GM12801 (cell line): ENCODE results near the gene IL10.

Experiments
- TF ChIP-seq, protein P1 (sequence below): IDR thresholded peaks from one replicate; pipeline ENCODE4 v1.5.1; 2011; ENCODE audit warnings: control low read depth; ENCODE audit not compliant: insufficient read length; ENCODE audit errors: extremely low read depth

Gene IL10

DNA sequence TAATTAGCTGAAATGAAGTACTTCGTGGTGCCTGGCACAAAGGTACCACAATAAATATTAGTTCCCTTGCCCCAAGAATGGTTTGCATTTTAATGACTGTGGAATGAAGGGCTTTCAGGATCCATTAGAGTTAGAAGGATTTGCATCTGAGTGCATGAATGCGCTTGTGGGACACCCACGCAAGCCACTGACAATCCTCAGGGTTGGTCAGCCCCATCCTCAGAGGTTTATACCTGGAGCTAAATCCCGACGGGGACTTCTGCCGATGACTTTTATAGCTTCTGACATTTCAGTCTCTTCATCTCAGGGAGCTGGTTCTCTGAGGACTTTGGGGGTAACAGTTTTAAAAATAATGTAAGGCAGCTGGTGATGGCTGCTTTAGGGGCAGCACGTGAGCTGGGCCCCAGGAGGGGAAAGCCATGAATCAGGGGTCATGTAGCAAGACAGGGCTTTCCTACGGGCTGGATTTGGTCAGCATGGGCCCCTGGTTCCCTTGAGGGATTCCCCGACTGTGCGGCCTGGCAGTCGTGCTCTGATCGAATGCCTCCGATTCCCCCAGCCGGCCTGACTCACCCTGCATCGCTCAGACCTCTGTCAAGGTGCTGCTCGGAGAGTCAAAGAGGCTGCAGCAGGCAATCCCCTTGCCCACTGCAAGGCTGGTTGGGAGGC, 20.8 kb upstream of the IL10 start:
- TF ChIP-seq, protein P1, sequence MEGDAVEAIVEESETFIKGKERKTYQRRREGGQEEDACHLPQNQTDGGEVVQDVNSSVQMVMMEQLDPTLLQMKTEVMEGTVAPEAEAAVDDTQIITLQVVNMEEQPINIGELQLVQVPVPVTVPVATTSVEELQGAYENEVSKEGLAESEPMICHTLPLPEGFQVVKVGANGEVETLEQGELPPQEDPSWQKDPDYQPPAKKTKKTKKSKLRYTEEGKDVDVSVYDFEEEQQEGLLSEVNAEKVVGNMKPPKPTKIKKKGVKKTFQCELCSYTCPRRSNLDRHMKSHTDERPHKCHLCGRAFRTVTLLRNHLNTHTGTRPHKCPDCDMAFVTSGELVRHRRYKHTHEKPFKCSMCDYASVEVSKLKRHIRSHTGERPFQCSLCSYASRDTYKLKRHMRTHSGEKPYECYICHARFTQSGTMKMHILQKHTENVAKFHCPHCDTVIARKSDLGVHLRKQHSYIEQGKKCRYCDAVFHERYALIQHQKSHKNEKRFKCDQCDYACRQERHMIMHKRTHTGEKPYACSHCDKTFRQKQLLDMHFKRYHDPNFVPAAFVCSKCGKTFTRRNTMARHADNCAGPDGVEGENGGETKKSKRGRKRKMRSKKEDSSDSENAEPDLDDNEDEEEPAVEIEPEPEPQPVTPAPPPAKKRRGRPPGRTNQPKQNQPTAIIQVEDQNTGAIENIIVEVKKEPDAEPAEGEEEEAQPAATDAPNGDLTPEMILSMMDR, result no peak

DNA sequence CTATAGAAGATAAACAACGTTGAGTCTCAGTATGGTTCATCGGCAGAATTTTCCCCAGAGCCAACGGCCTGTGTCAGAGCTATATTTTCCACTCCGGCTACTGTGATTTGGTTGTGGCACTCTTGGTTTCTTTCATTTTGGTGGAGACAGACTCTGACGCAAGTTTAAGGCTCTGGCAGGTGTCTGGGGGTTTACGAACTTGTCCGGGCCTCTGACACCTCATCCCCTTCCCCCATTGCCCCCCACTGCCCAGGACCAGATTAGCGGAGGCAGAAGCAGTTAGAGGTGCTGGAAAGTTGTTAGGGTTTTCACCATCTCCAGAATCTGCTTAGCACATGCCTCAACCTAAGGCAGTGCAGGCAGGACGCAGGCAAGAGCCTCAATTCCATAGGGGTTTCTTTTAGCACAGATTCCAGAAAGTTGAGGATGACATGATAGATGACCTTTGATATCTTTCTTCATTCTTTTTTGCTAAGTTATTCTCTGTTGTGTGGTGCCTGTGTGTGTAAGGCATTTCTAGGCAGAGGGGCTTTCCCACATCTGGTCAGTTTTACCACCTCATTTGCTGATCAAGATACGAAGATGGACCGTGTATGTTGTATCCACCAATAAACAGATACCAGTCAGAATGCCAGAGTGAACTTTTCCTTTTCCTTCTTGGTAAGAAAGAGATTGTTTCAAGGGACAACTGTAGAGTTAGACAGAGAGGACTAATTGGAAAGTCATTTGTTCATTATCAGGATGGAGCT, 18.4 kb upstream of the IL10 start:
- TF ChIP-seq, protein P1, result no peak

DNA sequence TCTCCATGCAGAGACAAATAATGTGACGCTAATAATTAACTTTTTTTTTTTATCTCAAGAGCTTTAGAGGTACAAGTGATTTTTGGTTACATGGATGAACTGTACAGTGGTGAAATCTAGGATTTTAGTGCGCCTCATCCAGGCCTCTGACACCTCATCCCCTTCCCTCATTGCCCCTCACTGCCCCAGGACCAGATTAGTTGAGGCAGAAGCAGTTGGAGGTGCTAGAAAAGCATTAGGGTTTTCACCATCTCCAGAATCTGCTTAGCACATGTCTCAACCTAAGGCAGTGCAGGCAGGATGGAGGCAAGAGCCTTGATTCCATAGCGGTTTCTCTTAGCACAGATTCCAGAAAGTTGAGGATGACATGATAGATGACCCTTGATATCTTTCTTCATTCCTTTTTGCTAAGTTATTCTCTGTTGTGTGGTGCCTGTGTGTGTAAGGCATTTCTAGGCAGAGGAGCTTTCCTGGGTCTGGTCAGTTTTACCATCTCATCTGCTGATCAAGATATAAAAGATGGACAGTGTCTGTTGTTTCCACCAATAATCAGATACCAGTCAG, 16.3 kb upstream of the IL10 start:
- TF ChIP-seq, protein P1, result no peak

GRCh38 chr1:206787891-206788290, 15.6 kb upstream of the IL10 start:
- TF ChIP-seq, protein P1, result no peak

GRCh38 chr1:206786212-206786886, 14.1 kb upstream of the IL10 start:
- TF ChIP-seq, protein P1, result no peak

DNA sequence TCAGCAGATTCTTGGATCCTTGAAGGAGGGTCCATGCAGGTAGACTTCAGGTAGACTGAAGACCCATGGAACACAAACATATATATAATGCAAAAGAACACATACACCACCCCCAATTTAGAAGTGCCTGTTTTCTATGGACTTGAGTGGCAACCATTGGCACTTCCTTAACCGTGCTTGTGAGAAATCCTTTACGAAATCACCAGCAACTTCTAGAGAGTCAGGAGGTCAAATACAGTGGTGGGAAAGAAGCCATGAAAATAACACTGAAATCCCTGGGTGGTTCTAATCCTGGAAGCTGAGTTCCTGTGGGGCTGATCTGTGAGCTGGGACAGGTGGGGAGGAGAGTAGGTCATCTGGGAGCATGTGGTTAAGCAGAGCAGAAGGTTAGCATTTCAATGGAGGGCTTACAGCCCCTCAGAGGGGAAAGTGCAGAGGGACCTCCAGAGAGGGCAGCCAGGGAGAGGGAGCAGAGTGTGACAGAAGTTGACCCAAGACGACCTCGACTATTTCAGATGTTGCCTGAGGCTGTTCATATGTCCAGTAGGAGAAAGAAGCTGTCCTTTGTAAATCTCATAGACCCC, 13.0 kb upstream of the IL10 start:
- TF ChIP-seq, protein P1, result no peak

DNA sequence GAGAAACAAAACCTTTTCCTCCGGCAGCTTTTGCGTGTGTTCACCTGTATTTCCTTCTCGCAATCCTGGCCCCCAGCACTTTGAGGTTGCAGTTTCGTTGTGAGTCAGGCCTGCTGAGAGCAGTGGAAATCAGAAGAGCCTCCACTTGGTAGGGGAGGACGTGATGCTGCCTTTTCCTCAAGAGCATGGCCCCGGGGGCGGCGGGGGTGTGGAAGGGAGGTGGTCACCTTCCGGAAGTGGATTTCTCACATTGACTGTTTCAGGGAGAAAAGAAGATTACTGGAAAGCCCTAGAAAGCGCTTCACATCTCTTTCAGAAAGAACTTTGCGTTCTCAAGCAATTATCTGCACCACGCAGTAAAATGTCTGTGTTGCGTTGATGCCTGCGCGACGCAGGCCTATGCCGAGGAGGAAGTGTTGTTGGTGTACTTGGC, 12.2 kb upstream of the IL10 start:
- TF ChIP-seq, protein P1, result no peak
